Thyroid gland (tissue), 4 donors: ENCODE results near the gene NRAS. TPM values are rescaled to one million over a fixed set of nuclear protein-coding genes. Genes with fewer than 3 reads are reported as not detected.
"Not testable (repeated sequence)": the region's sequence is repeated elsewhere in the genome, so short reads cannot be mapped to it uniquely, and the experiment has no call there.

Source experiments
- DNase-seq, 2 donors: peaks; one replicate each; pipeline ENCODE4 v3.0.0-alpha.2; 2019
- H3K27ac ChIP-seq, 3 donors: fragments of 200-600 bp; sonication (generic); 1 replicate in 2 of 3; 2 replicates in 1 of 3; pipeline ENCODE4 v1.5.1; 2016 to 2019; ENCODE audit warnings: mild to moderate bottlenecking in 1 of 3, moderate library complexity in 1 of 3
- H3K27me3 ChIP-seq: fragments of 200-600 bp; sonication (generic); one replicate; pipeline ENCODE4 v1.5.1; 2019
- H3K36me3 ChIP-seq, 2 donors: fragments of 200-600 bp; sonication (generic); one replicate each; pipeline ENCODE4 v1.5.1; 2016 to 2019
- H3K4me1 ChIP-seq, 2 donors: fragments of 200-600 bp; sonication (generic); one replicate each; pipeline ENCODE4 v1.5.1; 2017 to 2019
- H3K4me3 ChIP-seq, 3 donors: fragments of 200-600 bp; sonication (generic); replicated peaks in 1 of 3; 1 replicate in 2 of 3; 2 replicates in 1 of 3; pipeline ENCODE4 v1.5.1; 2016; ENCODE audit warnings: mild to moderate bottlenecking in 1 of 3
- H3K9me3 ChIP-seq: fragments of 200-600 bp; sonication (generic); one replicate; pipeline ENCODE4 v1.5.1; 2017
- POLR2A ChIP-seq, 2 donors: fragments of 450-650 bp; IDR thresholded peaks; one replicate each; pipeline ENCODE4 v1.6.1; 2017; ENCODE audit warnings: antibody characterized with exemption in 2 of 2, mild to moderate bottlenecking in 2 of 2, moderate library complexity in 1 of 2
- WGBS, 2 donors: methylation state at CpG; one replicate each; pipeline ENCODE4 v1.1.5; 2017; 5-methylcytosine and 5-hydroxymethylcytosine counted together
- intact Hi-C: fragments of 100-400 bp; cut with DNase I; formaldehyde crosslinking; loops from one replicate; pipeline ENCODE4 v1.15.1; 2023
- total RNA-seq, 4 donors: library from RNA; depleted of rRNA; stranded (reverse); fragments of >200 nt; gene quantifications; one replicate each; pipeline ENCODE4 v1.2.3, GENCODE V29; 2016
- TF ChIP-seq, protein P1 (sequence below), 6 experiments: fragments of 200-600 bp in 3 of 6; fragments of 450-650 bp in 3 of 6; sonication (generic) in 3 of 6; IDR thresholded peaks; one replicate each; pipeline ENCODE4 v1.5.1; 2016 to 2019; ENCODE audit warnings: antibody characterized with exemption in 6 of 6, mild to moderate bottlenecking in 2 of 6, inconsistent platforms in 1 of 6, moderate library complexity in 1 of 6

Gene NRAS
- total RNA-seq, 4 donors from 2014 or later = 27.6 to 39.0 (median 31.0) TPM

DNA sequence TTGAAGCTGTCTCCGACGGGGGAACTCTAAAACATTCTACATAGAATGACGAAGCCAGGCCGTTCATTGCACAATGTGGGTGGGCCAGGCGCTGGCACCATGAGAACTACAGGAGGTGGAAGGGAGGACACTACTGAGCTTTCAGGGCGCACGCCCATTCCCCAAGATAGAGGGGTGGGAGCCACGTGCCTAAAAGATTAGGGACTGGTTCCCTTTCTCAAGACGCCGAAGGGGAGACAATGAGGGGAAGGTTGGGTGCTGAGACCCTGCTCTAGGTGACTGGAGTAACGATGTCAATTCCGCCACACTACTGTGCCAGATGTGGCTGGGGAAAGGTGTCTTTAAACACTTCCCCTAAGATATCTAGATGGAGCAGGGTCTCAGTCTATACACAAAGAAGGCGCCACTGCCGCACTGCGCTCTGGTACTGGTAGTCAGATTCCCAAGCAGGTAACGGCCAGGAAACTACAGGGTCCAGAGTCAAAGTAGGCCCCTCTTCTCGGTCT is 40.4 kb upstream of the NRAS start:
- Histone ChIP-seq H3K4me3 (peak overlapping the region; percentile 68 to 81 (median 75)), H3K9me3 (no peaks in the 10 kb centered on the region), H3K4me1 (peaks cover 21 to 56% of the 10 kb centered on the region in 2 donors), H3K27me3 (no peaks in the 10 kb centered on the region), H3K36me3 (no peaks in the 10 kb centered on the region), H3K27ac (peak overlapping the region in 2 of 3 donors; percentile 98 to 100)
- DNase-seq = peak; percentile 8 to 23
- no peak for TF ChIP-seq POLR2A (IDR thresholded peaks at IDR 0.05)
- WGBS, 2 donors = 2% methylated on average over 14 to 17 of the region's 17 CpGs
- intact Hi-C loops = loop anchor here (5.0 kb wide), 1 partner anchor 175 kb away; the partner anchor contains the start of gene BCAS2

DNA sequence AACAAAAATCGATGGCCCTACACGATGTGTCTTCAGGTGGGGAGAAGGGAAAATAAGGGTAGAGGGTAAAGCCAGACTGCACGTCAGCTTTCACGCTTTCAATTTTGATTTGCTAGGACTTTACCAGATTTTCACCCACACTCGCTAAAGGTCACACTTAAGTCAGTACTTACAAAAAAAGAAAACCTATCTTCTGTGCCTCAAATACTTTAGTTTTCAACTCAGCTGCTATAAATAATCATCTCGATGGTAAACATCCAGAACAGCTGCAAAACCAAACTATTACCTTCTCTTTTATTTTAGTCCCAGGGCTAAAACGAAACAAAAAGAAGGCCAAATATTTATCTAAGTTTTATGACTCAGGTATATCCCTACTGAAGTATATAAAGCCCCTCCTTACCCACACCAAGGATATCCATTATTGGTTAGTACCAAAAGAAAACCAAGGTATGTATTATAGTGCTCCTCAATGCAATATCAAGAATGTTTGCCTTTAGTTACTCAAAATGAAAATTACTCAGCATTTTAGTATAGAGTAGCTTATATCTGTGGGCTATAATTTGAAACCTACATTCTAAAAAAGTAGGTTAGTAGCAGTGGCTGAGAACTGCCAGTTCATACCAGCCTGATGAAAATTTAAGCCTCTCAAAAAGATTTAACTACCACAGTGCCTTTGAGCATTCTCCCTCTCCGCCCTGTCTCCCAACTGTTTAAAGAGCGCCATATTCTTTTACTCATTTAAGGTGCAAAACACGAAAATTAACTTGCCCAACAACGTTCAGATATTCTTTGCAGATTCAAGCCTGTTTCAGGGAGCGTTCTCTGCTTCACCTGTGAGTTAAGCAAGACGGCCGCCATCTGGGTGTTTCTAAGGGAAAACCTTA is 39.7 kb upstream of the NRAS start:
- peaks cover 25 to 64% of the 10 kb centered on the region in 2 donors for H3K4me1 ChIP-seq
- TF ChIP-seq, protein P1, sequence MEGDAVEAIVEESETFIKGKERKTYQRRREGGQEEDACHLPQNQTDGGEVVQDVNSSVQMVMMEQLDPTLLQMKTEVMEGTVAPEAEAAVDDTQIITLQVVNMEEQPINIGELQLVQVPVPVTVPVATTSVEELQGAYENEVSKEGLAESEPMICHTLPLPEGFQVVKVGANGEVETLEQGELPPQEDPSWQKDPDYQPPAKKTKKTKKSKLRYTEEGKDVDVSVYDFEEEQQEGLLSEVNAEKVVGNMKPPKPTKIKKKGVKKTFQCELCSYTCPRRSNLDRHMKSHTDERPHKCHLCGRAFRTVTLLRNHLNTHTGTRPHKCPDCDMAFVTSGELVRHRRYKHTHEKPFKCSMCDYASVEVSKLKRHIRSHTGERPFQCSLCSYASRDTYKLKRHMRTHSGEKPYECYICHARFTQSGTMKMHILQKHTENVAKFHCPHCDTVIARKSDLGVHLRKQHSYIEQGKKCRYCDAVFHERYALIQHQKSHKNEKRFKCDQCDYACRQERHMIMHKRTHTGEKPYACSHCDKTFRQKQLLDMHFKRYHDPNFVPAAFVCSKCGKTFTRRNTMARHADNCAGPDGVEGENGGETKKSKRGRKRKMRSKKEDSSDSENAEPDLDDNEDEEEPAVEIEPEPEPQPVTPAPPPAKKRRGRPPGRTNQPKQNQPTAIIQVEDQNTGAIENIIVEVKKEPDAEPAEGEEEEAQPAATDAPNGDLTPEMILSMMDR (IDR thresholded peaks at IDR 0.05) = no peak
- no peak for TF ChIP-seq POLR2A (IDR thresholded peaks at IDR 0.05)
- 38 to 39% methylated on average over 14 of the region's 14 CpGs for WGBS, 2 donors
- H3K9me3 ChIP-seq = no peaks in the 10 kb centered on the region
- no peak for DNase-seq
- H3K4me3 ChIP-seq = peak overlapping the region in 2 of 3 donors; percentile 68 to 81
- no peaks in the 10 kb centered on the region for H3K36me3 ChIP-seq
- intact Hi-C loops = loop anchor here (5.0 kb wide), 1 partner anchor 174 kb away; the partner anchor contains the start of gene BCAS2
- peak overlapping the region in 1 of 3 donors; percentile 100 for H3K27ac ChIP-seq
- no peaks in the 10 kb centered on the region for H3K27me3 ChIP-seq

DNA sequence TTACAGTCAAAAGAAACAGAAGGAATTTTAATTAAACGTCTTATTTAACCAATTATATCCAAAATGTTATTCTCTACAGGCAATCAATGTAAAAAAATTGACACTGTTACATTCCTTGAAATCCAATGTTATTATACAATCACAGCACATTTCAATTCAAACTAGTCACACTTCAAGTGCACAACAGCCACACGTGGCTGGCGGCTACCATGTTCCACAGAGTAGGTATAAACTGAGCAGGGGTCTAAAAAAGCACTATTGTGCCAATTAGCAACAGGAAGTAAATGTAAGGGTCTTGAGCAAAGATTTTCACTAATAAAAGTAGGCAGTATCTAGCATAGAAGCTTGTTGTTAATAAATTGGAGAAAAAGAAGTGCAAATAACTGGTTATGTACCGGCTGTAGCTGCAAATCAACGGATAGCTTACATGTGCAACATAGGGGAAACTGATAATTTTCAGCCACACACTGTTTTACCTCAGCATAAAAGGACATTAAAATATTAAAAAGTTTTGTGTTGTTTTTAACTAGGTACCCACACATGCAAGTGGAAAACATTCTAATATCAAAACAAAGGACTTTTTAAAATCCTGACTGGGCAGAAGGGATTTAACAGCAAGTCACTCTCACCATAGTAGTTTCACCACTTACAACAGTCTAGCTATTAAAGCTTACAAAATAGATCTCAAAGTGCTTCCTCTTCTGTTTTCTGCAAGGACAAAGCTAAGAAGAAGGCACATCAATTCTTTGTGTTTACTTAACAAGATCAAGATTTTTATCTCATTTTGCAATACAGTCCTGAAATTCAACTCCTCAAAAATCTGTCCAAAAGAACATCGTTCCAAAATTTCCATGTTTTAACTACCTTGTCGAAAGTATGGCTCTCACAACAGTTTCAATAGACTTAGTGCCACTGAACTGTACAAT is 38.7 kb upstream of the NRAS start:
- no peak overlapping the region for H3K27ac ChIP-seq

GRCh38 chr1:114753702-114754101 is 37.1 kb upstream of the NRAS start:
- H3K27ac ChIP-seq, DNase-seq, H3K27me3 ChIP-seq, H3K4me3 ChIP-seq, H3K9me3 ChIP-seq, intact Hi-C loops: not testable (repeated sequence)
- H3K36me3 ChIP-seq = peaks cover 0 to 10% of the 10 kb centered on the region in 2 donors
- peaks cover 45 to 84% of the 10 kb centered on the region in 2 donors for H3K4me1 ChIP-seq
- 74 to 91% methylated on average over 6 of the region's 6 CpGs for WGBS, 2 donors

More for the DNA sequence above, 38.7 kb upstream of the NRAS start:
- no peak for DNase-seq
- H3K4me3 ChIP-seq = no peak overlapping the region
- WGBS, 2 donors = 56 to 69% methylated on average over 7 of the region's 7 CpGs
- intact Hi-C loops = loop anchor here (5.0 kb wide), 1 partner anchor 173 kb away; the partner anchor contains the start of gene BCAS2
- TF ChIP-seq, protein P1 (IDR thresholded peaks at IDR 0.05) = no peak
- TF ChIP-seq POLR2A (IDR thresholded peaks at IDR 0.05) = no peak
- no peaks in the 10 kb centered on the region for H3K9me3 ChIP-seq
- peaks cover 35 to 74% of the 10 kb centered on the region in 2 donors for H3K4me1 ChIP-seq
- H3K27me3 ChIP-seq = no peaks in the 10 kb centered on the region
- H3K36me3 ChIP-seq = no peaks in the 10 kb centered on the region

DNA sequence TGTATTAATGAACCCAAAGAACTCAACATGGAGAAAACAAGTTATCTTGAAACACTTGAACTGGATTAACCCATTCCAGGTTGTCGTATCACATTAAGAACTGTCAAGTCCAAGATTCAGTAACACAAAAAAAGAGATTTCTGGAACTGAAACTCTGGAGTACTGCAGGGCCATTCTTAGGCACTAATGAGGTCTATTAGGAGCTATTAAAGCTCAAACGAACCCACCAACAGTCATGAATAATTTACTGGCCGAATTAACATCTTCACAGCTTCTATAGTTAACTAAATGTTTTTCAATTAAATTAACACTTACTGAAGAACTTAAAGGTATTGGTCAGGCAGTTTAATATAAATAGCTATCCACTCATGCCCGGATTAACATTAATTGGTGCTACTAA is 36.6 kb upstream of the NRAS start:
- TF ChIP-seq, protein P1 (IDR thresholded peaks at IDR 0.05) = no peak
- 67 to 70% methylated on average over 4 of the region's 4 CpGs for WGBS, 2 donors
- no peak for DNase-seq
- H3K27ac ChIP-seq = no peak overlapping the region
- peaks cover 0 to 13% of the 10 kb centered on the region in 2 donors for H3K36me3 ChIP-seq
- intact Hi-C loops = no loop called here
- no peaks in the 10 kb centered on the region for H3K9me3 ChIP-seq
- no peaks in the 10 kb centered on the region for H3K27me3 ChIP-seq
- peaks cover 41 to 79% of the 10 kb centered on the region in 2 donors for H3K4me1 ChIP-seq
- H3K4me3 ChIP-seq = no peak overlapping the region
